Activated naive CD4-positive, alpha-beta T cell treated with anti-CD3 and anti-CD28 coated beads for 36 hours (primary cell): ENCODE measurements around the gene MARK2. TPM values are rescaled to one million over a fixed set of nuclear protein-coding genes. Genes with fewer than 3 reads are reported as not detected.

Source experiments
- CTCF ChIA-PET: fragments of 350-600 bp; sonication (Branson Sonifier 250); formaldehyde crosslinking; loops from one replicate; lab custom pipeline; 2021; ENCODE audit warnings: antibody characterized with exemption; lab: Charles Lee
- DNase-seq: peaks from one replicate; pipeline ENCODE4 v3.0.0-alpha.2; 2020
- H3K27ac Mint-ChIP-seq: one replicate; pipeline ENCODE4 v1.8.0; 2021; ENCODE audit warnings: mild to moderate bottlenecking, mixed read lengths
- H3K27me3 Mint-ChIP-seq: one replicate; pipeline ENCODE4 v1.8.0; 2021; ENCODE audit warnings: low read depth, mixed read lengths
- H3K36me3 Mint-ChIP-seq: one replicate; pipeline ENCODE4 v1.8.0; 2021; ENCODE audit warnings: low read depth, mixed read lengths
- H3K4me1 Mint-ChIP-seq: one replicate; pipeline ENCODE4 v1.8.0; 2021; ENCODE audit warnings: low read depth, mixed read lengths
- H3K4me3 Mint-ChIP-seq: one replicate; pipeline ENCODE4 v1.8.0; 2021; ENCODE audit warnings: mild to moderate bottlenecking, moderate library complexity, mixed read lengths
- H3K9me3 Mint-ChIP-seq: one replicate; pipeline ENCODE4 v1.8.0; 2021; ENCODE audit warnings: mixed read lengths
- intact Hi-C: fragments of 100-400 bp; cut with micrococcal nuclease; formaldehyde crosslinking; loops from one replicate; pipeline ENCODE4 v1.15.1; 2023
- total RNA-seq, 2 experiments: library from RNA; stranded (reverse); gene quantifications; one replicate each; pipeline ENCODE4 v1.2.3, GENCODE V29; 2021

The MARK2 gene
- total RNA-seq, 2 experiments from 2014 or later = 15.8 to 17.6 TPM

DNA sequence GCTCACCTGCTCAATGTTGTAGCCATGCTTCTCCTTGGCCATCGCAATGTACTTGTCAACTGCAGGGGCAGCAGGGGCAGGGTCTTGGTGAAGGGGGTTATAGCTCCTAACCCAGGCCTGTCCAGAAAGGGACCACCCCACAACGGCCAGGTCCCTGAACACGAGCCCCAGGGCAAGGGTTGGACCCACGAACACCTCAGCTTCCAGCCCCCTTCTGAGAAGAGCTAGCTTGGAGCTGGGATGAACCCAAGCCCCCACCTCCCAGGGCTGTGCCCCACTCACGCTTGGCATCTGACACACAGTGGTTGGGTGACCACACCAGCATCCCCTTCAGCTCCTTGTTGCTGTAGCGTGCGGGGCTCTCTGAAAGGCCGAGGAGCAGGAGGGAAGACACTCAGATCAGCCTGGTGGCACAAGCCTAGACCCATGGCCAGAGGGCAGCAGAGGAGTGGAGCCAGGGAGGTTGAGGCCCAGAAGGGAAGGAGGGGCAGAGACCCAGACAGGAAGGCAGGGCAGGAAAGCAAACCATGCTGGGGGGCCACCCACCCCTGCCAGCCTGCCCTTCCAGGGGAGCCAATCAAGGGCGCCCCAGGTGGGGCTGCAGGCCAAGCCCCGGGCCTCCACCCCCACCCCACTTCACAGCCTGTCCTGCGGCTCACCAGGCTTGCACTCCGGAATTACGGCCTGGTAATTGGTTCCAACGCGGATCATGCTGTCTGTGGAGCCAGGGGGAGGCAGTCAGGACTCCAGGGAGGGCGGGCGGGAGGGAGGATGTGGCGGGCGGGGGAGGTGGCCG, 76.2 kb downstream of the MARK2 start:
- Mint-ChIP-seq H3K27me3 (no peaks in the 10 kb centered on the region), H3K27ac (no peak overlapping the region), H3K4me1 (peaks cover 15% of the 10 kb centered on the region), H3K9me3 (no peaks in the 10 kb centered on the region), H3K4me3 (no peak overlapping the region), H3K36me3 (peaks cover under 1% of the 10 kb centered on the region)
- CTCF ChIA-PET = interaction anchor here (1.0 to 8.0 kb wide), 3 partner anchors 31 to 78 kb away, joined by 3 to 41 read pairs (median 4); no protein-coding TSS in a partner anchor
- intact Hi-C loops = loop anchor here (5.0 kb wide), 1 partner anchor 72 kb away; the partner anchor contains the start of gene OTUB1
- no peak for DNase-seq

DNA sequence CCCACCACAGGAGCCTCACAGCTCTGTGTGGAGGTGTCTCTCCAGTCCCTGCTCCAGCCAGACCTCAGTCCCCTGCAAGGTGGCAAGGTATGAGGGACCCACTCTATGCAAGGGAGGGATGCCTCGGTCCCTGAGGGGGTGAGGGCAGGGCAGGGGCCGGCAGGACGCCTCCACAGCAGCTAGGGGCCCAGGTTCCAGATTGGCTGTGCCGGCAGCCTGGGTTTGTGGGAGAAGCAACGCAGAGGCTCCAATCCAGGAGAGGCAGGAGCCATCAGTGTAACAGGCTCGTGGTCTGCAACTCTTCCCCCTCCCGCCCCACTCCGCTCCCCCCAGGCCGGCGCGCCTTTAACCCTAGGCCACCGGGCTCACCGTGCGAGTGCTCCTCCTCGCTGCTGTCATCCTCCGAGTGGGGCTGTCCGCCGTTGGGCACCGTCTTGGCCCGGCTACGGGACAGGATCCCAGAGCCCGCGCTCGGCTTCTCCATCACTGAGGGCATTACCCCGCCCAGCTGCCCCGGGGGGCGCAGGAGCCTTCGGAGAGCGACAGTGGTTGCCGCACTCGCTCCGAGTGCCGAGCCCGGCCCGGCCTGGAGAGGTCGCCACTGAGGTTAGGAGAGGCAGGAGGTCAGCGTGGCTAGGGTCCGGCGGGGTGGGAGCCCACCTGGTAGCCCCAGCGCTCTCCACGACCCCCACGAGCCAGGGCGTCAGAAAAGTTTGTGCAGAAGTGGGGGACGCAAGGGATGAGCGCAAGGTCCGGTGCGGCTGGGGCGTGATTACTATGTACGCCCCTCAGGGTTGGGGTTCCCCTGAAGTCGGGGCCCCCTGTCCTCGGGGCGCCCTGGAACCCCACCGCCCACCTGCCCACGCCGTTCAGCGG, 77.3 kb downstream of the MARK2 start:
- intact Hi-C loops = loop anchor here (5.0 kb wide), 1 partner anchor 71 kb away; the partner anchor contains the start of gene OTUB1
- H3K27me3 Mint-ChIP-seq = no peaks in the 10 kb centered on the region
- no peaks in the 10 kb centered on the region for H3K9me3 Mint-ChIP-seq
- CTCF ChIA-PET = interaction anchor here (0.5 to 8.0 kb wide), 5 partner anchors 8 to 79 kb away, joined by 3 to 41 read pairs (median 5); no protein-coding TSS in a partner anchor
- H3K36me3 Mint-ChIP-seq = no peaks in the 10 kb centered on the region
- peak overlapping the region; percentile 79 for H3K4me3 Mint-ChIP-seq
- DNase-seq = peak; percentile 53
- no peak overlapping the region for H3K27ac Mint-ChIP-seq
- H3K4me1 Mint-ChIP-seq = peaks cover 15% of the 10 kb centered on the region

DNA sequence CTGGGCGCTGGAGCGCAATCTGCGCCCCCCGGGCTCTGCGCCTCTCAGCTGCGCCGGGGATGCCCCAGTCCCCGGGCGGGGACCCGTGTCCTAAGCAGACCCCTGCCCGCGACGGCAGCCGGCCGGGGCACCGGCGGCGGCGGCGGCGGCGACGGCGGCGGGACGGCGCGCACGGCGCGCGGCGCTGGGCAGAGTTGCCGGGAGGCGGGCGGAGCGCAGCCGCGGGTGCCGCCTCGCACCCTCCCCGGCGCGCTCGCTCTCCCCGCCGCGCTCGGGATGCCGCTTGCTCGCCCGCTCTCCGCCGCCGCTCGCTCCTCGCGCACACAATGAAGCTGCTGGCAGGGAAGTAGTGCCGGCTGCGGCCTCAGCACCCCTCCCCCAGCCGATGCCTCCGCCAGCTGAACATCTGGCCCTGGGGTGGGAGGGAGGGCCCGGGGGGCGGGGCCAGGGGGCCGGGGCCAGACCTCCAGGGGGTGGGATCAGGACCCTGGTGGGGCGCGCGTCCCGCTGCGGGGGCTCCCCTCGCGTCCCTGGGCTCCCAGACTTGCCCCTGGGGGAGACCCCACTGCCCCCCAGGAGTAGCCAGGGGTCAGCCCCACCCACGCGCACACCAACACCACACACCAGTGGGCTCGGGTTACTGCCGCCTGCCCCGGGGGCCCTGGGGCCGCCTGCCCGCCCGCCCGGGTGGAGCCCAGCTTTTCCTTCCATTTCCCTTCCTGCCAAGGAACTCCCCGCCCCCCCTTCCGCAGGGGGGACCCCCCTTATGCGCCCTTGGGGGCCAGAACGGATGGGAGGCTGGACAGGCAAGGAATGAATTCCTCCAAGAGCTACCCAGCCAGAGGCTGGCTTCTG, 78.2 kb downstream of the MARK2 start, which contains the start of gene RCOR2:
TSS of gene RCOR2 (minus strand) at position 328 of the 855 bp plus-strand sequence. CDS start 708 bp downstream, outside the sequence.
- intact Hi-C loops = loop anchor here (1.0 to 5.0 kb wide), 2 partner anchors 21 to 70 kb away; partner anchors contain the start of gene OTUB1
- H3K4me3 Mint-ChIP-seq = peak within 1 kb of the TSS; percentile 79
- peaks cover 15% of the 10 kb centered on the region for H3K4me1 Mint-ChIP-seq
- H3K27me3 Mint-ChIP-seq = no peaks in the 10 kb centered on the region
- CTCF ChIA-PET = interaction anchor here (1.5 to 8.0 kb wide), 3 partner anchors 10 to 80 kb away, joined by 5 to 41 read pairs (median 11); no protein-coding TSS in a partner anchor
- H3K27ac Mint-ChIP-seq = no peak within 1 kb of the TSS
- peak; percentile 63 for DNase-seq
- H3K36me3 Mint-ChIP-seq = no peaks in the 10 kb centered on the region
- H3K9me3 Mint-ChIP-seq = no peaks in the 10 kb centered on the region

DNA sequence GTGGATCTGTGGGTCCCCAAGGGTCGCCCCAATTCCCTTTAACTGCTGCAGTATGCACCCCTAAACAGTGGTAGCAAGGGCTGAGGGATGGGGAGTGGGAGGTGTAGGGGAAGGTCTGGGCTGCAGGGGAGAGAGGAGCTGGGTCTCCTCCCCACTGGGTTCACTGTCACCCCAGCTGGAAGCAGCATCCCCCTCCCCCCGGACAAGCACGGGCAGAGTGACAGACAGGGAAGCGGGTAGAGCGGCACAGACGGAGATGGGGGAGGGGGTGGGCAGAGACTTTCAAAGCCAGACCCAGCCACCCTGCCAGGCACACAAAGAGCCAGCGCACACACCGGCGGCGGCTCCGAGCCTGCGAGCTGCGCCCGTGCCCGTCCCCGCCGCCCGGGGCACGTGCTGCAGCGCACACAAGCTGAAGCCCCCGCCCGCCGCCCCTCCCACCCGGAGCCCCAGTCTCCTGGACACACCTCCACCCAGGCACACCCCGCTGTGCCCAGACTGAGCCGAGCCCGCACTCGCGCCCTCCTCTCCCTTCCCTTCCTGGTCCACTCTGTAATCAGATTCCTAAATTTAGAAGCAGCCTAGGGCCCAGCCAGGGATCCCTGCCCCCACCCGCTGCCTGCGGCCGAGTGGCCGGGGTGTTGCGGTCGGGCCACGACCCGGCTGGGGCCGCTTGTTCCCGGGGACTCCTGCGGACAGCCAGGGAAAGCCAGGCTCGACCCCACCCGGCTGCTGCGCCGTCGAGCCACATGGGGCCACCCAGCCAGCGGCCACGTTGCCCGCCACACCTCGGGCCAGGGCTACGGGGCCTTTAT, 79.0 kb downstream of the MARK2 start:
- Mint-ChIP-seq H3K27me3 (no peaks in the 10 kb centered on the region), H3K27ac (no peak overlapping the region), H3K4me1 (peaks cover 15% of the 10 kb centered on the region), H3K4me3 (peak overlapping the region; percentile 56), H3K9me3 (no peaks in the 10 kb centered on the region), H3K36me3 (no peaks in the 10 kb centered on the region)
- CTCF ChIA-PET = interaction anchor here (1.5 to 8.0 kb wide), 3 partner anchors 11 to 81 kb away, joined by 5 to 41 read pairs (median 11); no protein-coding TSS in a partner anchor
- DNase-seq = peak; percentile 46
- intact Hi-C loops = loop anchor here (1.0 to 5.0 kb wide), 2 partner anchors 20 to 69 kb away; partner anchors contain the start of gene OTUB1

DNA sequence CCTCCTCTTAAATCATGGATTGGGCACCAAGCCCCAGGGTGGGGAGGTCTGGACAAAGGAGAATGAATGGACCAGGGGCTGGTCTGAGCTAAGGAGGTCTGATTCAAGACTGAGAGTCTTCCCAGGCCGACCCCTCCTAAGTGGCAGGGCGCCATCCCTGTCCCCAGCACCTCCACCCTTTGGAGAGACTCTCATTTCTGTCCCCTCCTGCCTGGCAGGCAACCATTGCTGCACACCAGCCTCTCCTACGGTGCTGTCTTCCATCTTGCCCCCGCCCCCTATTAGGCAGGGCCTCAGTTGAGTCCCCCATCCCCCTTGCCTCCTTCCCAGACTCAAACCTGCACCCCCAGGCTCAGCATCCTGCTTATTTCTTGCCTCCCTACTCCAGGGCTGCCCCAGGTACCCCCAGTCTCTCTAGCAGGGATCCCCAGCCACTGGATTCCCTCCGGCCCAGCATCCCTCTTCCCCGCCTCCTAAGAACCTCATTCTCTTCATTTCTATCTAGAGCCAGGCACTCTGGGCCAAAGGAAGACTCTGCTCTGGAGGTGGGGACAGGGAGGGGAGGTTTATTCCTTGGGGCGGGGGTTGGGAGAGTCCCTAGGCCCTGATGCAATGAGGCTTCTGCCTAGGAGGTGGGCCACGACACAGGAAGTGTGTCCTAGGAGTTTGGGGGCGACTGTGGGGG, 79.7 kb downstream of the MARK2 start:
- CTCF ChIA-PET = interaction anchor here (2.0 to 8.0 kb wide), 3 partner anchors 26 to 82 kb away, joined by 11 to 41 read pairs (median 30); no protein-coding TSS in a partner anchor
- H3K9me3 Mint-ChIP-seq = no peaks in the 10 kb centered on the region
- no peaks in the 10 kb centered on the region for H3K27me3 Mint-ChIP-seq
- no peak overlapping the region for H3K27ac Mint-ChIP-seq
- H3K36me3 Mint-ChIP-seq = no peaks in the 10 kb centered on the region
- DNase-seq = no peak
- H3K4me1 Mint-ChIP-seq = peaks cover 15% of the 10 kb centered on the region
- H3K4me3 Mint-ChIP-seq = no peak overlapping the region
- intact Hi-C loops = loop anchor here (5.0 kb wide), 1 partner anchor 69 kb away; the partner anchor contains the start of gene OTUB1

DNA sequence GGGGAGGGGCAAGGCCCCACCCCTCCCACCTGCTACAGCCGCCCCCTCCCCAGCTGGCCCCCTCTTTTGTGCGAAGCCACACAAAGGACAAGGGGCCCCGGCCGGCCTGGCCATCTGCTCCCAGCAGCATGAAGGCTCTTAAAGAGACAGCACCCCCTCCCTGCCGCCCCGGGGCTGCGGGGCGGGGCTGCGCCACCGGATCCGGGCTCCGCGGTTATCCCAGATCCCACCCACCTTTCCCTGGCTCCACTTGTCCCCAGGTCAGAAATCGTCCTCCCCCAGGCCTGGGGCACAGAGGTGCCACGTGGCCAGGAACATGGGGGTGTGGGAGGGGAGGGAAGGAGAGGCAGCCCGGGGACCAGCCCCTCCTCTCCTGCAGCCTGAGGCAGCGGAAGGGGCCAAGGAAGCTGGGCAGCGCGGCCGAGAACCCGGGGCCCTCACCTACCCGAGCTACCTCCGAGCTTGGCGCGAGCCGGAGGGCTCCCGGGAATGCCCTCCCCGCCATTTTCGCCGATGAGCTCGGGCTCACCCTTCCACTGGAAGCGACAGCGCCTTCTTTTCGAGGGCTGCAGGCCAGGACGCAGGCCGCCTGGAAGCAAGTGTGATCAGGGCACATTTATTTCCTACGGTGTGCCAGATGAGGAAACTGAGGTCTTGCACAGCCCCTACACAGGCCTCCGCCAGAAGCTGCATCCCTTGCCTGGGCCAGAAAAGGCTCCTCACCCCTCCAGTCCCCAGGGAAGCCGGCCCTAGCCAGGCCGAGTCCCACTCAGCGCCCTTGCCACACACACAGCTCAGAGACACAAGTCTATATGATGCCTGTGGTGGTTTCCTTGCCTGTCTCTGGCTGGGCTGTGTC, 80.6 kb downstream of the MARK2 start:
- H3K27me3 Mint-ChIP-seq = no peaks in the 10 kb centered on the region
- intact Hi-C loops = loop anchor here (5.0 kb wide), 1 partner anchor 68 kb away; the partner anchor contains the start of gene OTUB1
- H3K9me3 Mint-ChIP-seq = no peaks in the 10 kb centered on the region
- no peaks in the 10 kb centered on the region for H3K36me3 Mint-ChIP-seq
- peaks cover 15% of the 10 kb centered on the region for H3K4me1 Mint-ChIP-seq
- H3K27ac Mint-ChIP-seq = no peak overlapping the region
- CTCF ChIA-PET = interaction anchor here (0.5 to 4.1 kb wide), 5 partner anchors 13 to 83 kb away, joined by 3 to 30 read pairs (median 4); no protein-coding TSS in a partner anchor
- no peak overlapping the region for H3K4me3 Mint-ChIP-seq
- no peak for DNase-seq

DNA sequence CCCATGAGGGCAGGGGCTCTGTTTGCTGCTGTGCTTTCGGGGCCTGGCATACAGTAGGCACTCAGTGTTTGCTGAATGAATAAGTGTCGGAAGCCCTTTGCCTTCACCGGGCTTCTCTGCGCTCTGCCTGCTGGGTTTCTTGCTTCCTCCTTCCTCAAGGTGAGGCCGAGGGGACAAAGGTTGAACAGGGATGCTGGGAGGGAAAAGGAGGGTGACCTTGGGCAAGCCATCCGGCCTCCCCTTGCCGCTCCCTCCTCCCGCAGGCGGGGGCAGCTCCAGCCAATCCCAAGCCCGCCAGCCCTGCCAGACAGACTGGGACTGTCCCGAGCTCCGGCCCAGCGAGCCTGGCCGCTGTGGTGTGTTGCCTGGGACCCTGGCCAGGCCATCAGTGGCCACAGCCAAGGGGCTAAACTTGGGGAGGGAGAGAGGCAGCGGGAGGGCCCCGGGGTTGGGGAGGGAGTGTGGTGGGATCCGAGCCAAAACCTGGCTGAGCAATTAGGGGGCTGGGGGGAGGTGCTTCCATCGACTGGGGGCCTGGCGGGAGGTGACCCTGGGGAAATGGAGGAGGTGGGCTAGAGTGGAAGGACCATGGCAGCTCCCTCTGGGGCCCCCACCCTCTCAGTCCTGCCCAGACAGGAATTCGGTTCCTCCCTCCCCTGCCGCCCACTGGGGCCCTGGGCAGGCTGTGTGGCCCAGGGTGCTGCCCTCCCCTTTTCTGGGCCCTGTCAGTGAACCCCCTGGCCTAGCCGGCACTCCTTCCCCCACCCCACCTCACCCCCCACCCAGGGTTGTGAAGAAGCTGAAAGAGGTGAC, 81.4 kb downstream of the MARK2 start:
- intact Hi-C loops = no loop called here
- Mint-ChIP-seq H3K27me3 (no peaks in the 10 kb centered on the region), H3K4me3 (no peak overlapping the region), H3K36me3 (no peaks in the 10 kb centered on the region), H3K4me1 (peaks cover 13% of the 10 kb centered on the region), H3K27ac (no peak overlapping the region), H3K9me3 (no peaks in the 10 kb centered on the region)
- DNase-seq = no peak
- CTCF ChIA-PET = interaction anchor here (0.5 to 4.1 kb wide), 9 partner anchors 13 to 84 kb away, joined by 3 to 30 read pairs (median 4); partner anchors contain the start of gene MARK2

DNA sequence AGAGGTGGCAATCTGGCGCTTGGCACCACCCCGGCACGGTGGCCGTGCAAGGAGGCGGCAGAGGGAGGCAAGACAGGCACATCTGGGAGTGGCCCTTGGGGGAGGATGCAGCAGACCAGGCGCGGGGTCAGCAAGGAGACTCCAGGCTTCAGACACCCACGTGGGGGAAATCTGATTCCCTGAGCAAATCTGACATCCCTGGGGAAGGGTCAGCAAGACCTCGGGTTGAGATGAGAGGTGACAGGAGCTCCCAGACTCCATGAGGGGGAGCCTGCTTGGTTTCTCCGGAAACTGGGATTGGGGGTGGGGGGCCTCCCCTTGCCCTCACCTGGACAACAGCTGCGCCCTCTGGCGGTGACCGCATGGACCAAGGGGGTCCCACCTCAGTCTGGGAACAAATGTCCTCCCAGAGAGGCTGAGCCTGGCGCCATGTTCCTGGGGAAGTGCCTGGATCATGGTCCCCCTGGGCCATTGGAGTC, 82.1 kb downstream of the MARK2 start:
- Mint-ChIP-seq H3K4me3 (no peak overlapping the region), H3K27ac (no peak overlapping the region)
- CTCF ChIA-PET = interaction anchor here (0.6 to 4.1 kb wide), 9 partner anchors 12 to 146 kb away, joined by 3 to 30 read pairs (median 3); partner anchors contain the start of gene MARK2

More for the DNA sequence above, 82.1 kb downstream of the MARK2 start:
- H3K27me3 Mint-ChIP-seq = no peaks in the 10 kb centered on the region
- intact Hi-C loops = loop anchor here (1.0 kb wide), 1 partner anchor 84 kb away; no protein-coding TSS in a partner anchor
- DNase-seq = peak; percentile 55
- no peaks in the 10 kb centered on the region for H3K36me3 Mint-ChIP-seq
- H3K4me1 Mint-ChIP-seq = peaks cover 13% of the 10 kb centered on the region
- no peaks in the 10 kb centered on the region for H3K9me3 Mint-ChIP-seq
